ENCODE data around the gene NAV3. TPM values are rescaled to one million over a fixed set of nuclear protein-coding genes. Genes with fewer than 3 reads are reported as not detected.

NAV3 gene
- total RNA-seq, 1 experiment from 2014 or later, result 3.0 TPM

- Histone ChIP-seq H3K4ac (ENCODE audit: low read depth, low read length) (no peak overlapping the region), H3K18ac (ENCODE audit: insufficient read length, low read depth, low read length) (no peak overlapping the region), H3K23ac (ENCODE audit: insufficient read length, low read depth, low read length) (no peak overlapping the region), H3K4me2 (ENCODE audit: insufficient read depth, insufficient read length, low read length) (no peak overlapping the region), H3K9me3 (ENCODE audit: control insufficient read depth, low read depth, low read length) (no peaks in the 10 kb centered on the region), H2BK15ac (ENCODE audit: low read depth, low read length) (no peak overlapping the region), H3T11ph (ENCODE audit: low read length) (no peak overlapping the region), H4K20me1 (ENCODE audit: control insufficient read depth, insufficient read depth, insufficient read length) (no peaks in the 10 kb centered on the region), H2BK20ac (ENCODE audit: low read depth, low read length, poor library complexity, severe bottlenecking) (no peak overlapping the region), H2AFZ (ENCODE audit: low read length) (no peak overlapping the region), H4K5ac (ENCODE audit: insufficient read length, low read depth, low read length) (no peak overlapping the region), H2BK12ac (ENCODE audit: insufficient read length, low read depth, low read length) (no peak overlapping the region), H3K79me1 (ENCODE audit: insufficient read depth, low read depth, low read length, poor library complexity, severe bottlenecking) (no peaks in the 10 kb centered on the region), H4K8ac (replicated peaks; ENCODE audit: insufficient read length, low read depth, low read length) (no peak overlapping the region), H2AK5ac (ENCODE audit: insufficient read length, low read length) (no peak overlapping the region), H4K91ac (ENCODE audit: insufficient read length, low read depth, low read length) (no peak overlapping the region), H2BK5ac (ENCODE audit: insufficient read length, low read length) (no peak overlapping the region), H3K79me2 (ENCODE audit: insufficient read depth, low read length) (no peaks in the 10 kb centered on the region), H3K9ac (ENCODE audit: extremely low read depth, insufficient read length, low read length) (no peak overlapping the region), H3K56ac (ENCODE audit: insufficient read length, low read depth, low read length) (no peak overlapping the region), H3K27me3 (ENCODE audit: insufficient read depth, low read length) (no peaks in the 10 kb centered on the region), H2BK120ac (ENCODE audit: low read depth, low read length, poor library complexity, severe bottlenecking) (no peak overlapping the region), H3K23me2 (ENCODE audit: insufficient read length, low read depth, low read length, poor library complexity, severe bottlenecking) (no peaks in the 10 kb centered on the region), H3K14ac (ENCODE audit: insufficient read depth, low read length) (no peak overlapping the region), H3K27ac (ENCODE audit: insufficient read length, low read depth, low read length) (no peak overlapping the region), H3K4me1 (ENCODE audit: insufficient read depth, low read length) (no peaks in the 10 kb centered on the region)
- DNase-seq, result no peak
- H3K27ac Mint-ChIP-seq, result no peak overlapping the region
- no peak overlapping the region for H3K4me3 Mint-ChIP-seq
- H3K36me3 Mint-ChIP-seq (ENCODE audit: insufficient read depth in 1 of 3, low read depth in 3 of 3), result no peaks in the 10 kb centered on the region
- H3K4me1 Mint-ChIP-seq, result peaks cover 0 to 3% of the 10 kb centered on the region in 2 experiments; a peak in 1 of 4 replicates
- H3K27me3 Mint-ChIP-seq (ENCODE audit: low read depth), result no peaks in the 10 kb centered on the region
- TF ChIP-seq, protein P1, sequence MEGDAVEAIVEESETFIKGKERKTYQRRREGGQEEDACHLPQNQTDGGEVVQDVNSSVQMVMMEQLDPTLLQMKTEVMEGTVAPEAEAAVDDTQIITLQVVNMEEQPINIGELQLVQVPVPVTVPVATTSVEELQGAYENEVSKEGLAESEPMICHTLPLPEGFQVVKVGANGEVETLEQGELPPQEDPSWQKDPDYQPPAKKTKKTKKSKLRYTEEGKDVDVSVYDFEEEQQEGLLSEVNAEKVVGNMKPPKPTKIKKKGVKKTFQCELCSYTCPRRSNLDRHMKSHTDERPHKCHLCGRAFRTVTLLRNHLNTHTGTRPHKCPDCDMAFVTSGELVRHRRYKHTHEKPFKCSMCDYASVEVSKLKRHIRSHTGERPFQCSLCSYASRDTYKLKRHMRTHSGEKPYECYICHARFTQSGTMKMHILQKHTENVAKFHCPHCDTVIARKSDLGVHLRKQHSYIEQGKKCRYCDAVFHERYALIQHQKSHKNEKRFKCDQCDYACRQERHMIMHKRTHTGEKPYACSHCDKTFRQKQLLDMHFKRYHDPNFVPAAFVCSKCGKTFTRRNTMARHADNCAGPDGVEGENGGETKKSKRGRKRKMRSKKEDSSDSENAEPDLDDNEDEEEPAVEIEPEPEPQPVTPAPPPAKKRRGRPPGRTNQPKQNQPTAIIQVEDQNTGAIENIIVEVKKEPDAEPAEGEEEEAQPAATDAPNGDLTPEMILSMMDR (conservative IDR thresholded peaks at IDR 0.05), result no peak
- H3K9me3 Mint-ChIP-seq, result no peaks in the 10 kb centered on the region; a peak in 1 of 5 replicates
- no CpG with 5 or more reads among the region's 1 CpG for WGBS (ENCODE audit: extremely low coverage, insufficient read length, low lambda C conversion rate)
Measured at GRCh38 chr12:78038541-78038940, 207.8 kb downstream of the NAV3 start.
